ENCODE results near the gene MTHFR.

Gene MTHFR

DNA sequence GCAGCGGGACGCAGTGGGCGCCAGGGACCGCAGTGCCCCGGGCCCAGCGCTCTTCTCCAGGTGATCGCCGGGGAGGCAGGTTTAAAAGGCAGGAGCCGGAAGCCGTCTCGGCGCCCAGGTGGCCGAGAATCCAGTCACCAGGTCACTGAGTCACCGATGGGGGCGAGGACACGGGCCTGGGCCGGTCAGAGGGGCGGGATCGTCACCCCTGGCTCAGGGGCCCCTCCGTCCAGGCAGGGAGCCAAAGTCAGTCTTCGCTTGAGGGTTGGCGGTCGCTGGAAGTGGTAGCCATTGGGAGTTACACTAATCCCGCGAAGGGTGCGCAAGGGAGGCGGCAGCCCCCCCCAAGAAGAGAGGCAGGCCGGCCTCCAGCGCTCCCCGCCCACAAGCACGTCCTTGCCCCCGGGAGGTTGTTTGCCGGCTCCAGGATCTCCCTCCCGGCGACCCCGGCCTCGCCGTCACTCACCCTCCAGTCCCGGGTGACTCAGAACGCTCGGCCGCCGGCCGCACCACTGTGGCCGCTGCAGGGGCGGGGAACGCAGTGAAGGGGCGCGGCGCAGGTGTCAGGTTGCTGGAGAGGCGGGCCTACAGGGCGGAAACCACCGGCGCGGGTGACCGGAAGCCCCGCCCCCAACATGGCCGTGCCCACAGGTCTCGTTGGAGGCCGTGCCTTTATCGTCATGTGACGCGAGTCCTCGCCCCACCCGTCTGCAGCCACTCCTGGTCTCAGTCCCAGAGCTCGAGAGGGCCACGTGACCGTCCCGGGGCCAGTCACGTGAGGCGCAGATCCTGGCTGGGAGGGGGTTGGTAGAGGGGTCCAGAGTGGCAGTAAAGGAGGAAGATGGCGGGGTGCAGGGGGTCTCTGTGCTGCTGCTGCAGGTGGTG, at the start of gene MTHFR, which contains the start of gene CLCN6:
Gene MTHFR, minus strand, starts transcription at position 543 of the 885 bp plus-strand sequence. CDS start 2,848 bp downstream, outside the sequence.
Gene CLCN6, plus strand, starts transcription at position 770 of the 885 bp plus-strand sequence. Its CDS starts 72 bp downstream, at position 842.
- DNase-seq: peak; percentile 100

- DNase-seq: no peak
Measured at GRCh38 chr1:11855430-11855829, 49.7 kb upstream of the MTHFR start.

- no peak for DNase-seq
Measured at GRCh38 chr1:11854519-11854918, 48.8 kb upstream of the MTHFR start.

DNA sequence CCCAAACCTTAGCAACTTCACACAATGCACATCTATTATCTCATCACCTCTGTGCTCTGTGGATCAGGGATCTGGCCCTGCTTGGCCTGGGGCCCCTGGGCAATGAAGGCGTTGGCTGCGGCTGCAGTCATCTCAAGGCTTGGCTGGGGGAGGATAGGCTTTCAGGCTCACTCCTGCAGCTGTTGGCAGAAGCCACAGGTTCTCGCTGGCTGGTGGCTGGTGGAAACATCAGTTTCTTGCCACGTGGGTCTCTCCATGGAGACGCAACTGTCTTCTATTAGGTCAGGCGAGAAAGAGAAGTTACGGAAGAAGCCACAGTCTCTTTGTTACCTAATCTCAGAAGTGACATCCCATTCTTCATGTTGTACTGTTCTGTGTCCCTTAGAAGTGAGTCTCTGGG, 45.4 kb upstream of the MTHFR start:
- DNase-seq: peak; percentile 68

DNA sequence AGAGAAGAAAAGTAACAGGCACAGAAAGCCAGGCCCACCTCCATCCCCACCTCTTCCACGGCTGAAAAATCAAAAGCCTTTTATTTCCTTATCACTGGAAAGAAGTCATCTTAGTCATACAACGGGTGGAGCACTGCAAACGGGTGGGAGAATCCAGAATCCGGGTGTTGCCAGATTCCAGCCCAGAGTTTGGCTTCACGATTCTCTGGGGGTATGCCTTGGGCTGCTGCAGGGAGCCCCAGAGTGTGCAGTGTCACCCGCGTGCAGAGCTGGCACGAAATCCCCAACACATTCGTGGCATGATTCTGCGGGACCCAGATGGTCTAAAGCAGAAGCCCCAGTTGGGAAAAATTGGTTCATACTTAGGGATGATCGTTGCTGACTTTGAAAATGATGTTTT, 44.4 kb upstream of the MTHFR start:
- no peak for DNase-seq

DNA sequence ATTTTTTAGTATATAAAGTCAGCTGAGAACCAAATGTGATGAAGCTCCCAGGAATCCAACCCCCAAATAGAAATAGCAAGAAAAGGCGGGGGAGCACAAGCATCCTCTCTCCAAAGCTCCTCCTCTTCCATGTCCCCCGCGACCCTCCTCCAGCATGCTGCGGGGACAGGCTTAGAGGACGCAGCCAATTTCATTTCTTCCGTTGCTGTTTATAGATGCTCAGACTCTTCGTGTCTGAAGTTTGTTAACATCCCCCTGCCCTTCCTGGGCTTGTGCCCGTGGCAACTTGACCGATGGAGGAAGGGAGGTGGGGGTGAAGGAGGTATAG, 42.6 kb upstream of the MTHFR start:
- DNase-seq: no peak

- DNase-seq: no peak
Measured at GRCh38 chr1:11847667-11848372, 42.1 kb upstream of the MTHFR start, which contains the start of gene NPPA. NPPA (minus strand) TSS chr1:11847783; CDS start chr1:11847684, 99 bp downstream.

GRCh38 chr1:11845641-11846335, 40.0 kb upstream of the MTHFR start:
- DNase-seq: peak; percentile 12

DNA sequence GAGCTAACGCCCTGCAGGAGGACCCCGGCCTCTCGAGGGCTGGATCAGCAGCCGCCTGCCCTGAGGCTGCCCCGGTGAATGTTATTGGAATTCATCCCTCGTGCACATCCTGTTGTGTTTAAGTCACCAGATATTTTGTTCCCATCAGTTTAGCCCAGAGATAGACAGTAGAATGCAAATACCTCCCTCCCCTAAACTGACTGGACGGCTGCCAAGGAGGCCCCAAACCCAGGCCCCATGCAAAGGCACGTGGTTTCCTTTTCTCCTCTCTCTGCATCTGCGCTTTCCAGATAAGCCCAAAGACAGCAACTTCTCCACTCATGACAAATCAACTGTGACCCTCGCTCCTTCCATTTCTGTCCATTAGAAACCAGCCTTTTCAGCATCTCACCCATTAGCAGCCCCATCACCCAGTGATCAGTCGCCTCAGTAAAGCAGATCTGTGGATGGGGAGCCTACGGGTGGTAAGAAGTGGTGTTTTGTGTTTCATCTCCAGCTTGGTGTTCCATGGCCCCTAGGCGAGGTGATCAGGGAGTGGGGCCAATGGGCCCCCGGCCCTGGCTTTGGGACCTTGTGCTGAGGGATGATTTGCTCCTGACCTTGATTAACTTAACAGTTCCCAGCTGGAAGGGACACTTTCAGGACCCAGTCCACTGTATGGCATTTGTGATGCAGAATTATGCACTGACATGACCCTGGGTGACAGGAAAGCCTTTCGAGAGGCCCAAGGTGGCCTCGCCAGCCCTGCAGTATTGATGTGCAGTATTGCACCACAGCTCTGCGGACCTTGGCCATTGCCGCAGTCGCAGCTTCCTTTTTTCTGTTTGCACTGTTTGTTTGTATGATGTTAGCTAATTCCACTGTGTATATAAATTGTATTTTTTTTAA, 36.6 kb upstream of the MTHFR start:
- peak; percentile 98 for DNase-seq

- peak; percentile 44 for DNase-seq
Measured at GRCh38 chr1:11841245-11842153, 35.7 kb upstream of the MTHFR start.

GRCh38 chr1:11839727-11840705, 34.3 kb upstream of the MTHFR start:
- no peak for DNase-seq

DNA sequence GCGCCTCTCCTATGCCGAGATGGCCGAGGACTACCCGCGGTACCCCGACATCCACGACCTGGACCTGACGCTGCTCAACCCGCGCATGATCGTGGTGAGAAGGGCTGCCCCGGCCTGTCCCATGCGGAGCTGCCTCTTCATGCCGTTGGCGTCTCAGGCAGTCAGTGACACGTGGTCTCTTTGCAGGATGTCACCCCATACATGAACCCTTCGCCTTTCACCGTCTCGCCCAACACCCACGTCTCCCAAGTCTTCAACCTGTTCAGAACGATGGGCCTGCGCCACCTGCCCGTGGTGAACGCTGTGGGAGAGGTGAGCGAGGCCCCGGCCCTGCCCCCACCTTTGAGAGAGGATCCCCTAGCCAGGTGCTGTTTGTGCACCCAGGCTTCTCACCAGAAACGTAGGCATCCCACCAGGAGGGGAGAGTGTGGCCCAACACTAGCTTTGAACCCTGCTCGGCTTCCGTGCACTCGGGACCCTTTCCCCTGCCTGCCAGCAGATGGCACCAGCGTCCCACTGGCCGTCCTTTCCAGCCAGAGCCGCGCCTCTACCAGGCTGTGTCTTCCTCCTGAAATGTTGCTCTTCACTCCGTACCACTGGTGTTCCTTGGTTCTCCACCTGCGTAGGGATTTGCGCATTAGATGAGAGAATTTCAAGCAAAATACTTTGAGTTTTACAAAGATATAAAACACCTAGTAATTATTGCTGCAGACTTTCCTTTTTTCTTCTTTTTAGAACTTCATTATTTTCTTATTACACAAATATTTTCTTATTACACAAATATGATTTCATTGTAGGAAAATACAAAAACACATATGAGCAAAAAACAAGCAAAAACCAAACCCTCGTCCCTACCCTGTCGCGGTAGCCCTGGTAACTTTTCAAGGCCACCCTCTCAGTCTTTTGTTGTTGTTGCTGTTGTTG, 32.8 kb upstream of the MTHFR start:
- DNase-seq: peak; percentile 72

DNA sequence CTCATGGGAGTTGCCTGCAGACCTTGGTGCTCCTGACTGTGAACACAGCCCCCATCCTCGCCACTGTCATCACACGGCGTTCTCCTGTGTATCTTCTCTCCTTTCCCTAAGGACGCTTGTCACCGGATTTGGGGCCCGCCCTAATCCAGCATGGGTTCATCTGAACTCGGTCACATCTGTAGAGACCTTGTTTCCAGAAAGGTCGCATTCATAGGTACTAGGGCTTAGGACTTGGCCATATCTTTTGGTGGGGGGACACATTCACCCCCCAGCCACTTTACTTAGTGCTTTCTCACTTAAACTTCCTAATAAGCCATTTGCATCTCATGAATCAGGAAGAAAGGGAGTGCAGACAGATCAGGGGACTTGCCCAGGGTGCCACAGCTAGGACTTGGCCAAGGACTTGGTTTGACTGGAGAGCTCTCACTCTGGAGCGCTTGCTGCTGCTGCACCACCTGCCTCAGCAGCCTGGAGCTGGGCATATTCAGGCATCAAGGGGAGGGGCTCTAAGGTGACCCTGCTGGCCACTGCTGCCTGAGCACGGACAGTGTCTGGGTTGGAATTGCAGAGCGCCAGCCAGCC, 32.1 kb upstream of the MTHFR start:
- DNase-seq: no peak

- DNase-seq: no peak
Measured at GRCh38 chr1:11836955-11837766, 31.4 kb upstream of the MTHFR start.

DNA sequence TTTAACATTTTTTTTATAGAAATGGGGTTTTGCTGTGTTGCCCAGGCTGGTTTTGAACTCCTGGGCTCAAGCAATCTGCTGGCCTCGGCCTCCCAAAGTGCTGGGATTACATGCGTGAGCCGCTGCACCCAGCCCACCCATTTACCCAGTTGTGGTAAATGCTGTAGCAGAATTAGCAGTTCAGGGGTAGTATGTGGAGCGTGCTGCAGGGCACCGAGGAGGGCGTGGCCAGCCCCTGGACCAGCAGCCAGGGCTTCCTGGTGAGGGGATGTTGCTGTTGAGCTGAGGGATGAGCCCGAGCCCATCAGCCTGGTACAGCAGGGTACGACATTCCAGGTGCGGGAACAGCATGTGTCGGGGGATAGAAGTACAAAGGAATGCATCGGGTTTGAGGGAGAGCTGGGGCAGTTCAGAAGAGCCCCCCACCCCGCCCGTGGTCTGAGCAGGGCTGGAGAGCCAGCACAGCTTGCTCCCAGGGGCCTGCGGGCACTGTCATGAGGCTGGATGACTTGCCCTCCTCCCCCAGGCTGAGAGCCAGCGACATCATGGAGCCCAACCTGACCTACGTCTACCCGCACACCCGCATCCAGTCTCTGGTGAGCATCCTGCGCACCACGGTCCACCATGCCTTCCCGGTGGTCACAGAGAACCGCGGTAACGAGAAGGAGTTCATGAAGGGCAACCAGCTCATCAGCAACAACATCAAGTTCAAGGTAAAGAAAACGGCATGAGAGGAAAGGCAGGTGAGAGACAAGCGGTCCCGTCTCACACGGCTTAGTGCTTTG, 29.9 kb upstream of the MTHFR start:
- no peak for DNase-seq

DNA sequence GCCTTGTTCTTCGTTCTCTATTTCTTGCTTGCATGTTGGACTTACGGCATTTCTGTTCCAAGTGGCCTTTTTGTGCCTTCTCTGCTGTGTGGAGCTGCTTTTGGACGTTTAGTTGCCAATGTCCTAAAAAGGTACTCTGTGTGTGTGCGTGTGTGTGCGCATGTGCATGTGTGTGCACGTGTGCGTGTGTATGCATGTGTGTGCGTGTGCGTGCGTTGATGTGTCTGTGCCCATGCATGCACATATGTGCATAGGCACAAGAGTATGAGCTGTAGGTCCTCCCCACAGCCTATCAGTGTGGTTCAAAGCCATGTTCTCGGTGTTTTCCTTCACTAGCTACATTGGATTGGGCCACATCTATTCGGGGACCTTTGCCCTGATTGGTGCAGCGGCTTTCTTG, 28.1 kb upstream of the MTHFR start:
- DNase-seq: no peak

DNA sequence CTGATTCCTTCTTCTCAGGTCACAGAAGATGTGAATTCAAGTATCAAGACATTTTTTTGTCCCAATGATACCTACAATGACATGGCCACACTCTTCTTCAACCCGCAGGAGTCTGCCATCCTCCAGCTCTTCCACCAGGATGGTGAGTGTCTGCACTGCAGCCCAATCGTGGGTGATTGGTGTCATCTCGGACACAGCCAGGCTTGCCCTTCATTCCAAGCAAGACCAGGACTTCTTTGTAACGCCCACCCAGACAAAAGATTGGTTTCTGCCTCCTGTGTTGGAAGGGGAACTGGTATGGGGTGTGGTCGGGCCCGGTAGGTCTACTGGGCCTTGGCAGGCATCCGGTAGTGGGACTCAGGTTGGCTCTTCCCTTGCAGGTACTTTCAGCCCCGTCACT, 27.7 kb upstream of the MTHFR start:
- DNase-seq: no peak
